GM18526 (cell line): ENCODE results near the gene TNS1.

Experiments used
- POLR2A ChIP-seq: IDR thresholded peaks from 3 replicates; pipeline ENCODE4 v1.6.1; 2011; ENCODE audit not compliant: insufficient read length; ENCODE audit errors: extremely low read depth

TNS1 gene

GRCh38 chr2:217918308-217919024 lies 84.3 kb downstream of the TNS1 start:
- TF ChIP-seq POLR2A = no peak

GRCh38 chr2:217916504-217917254 lies 86.1 kb downstream of the TNS1 start:
- TF ChIP-seq POLR2A = no peak

DNA sequence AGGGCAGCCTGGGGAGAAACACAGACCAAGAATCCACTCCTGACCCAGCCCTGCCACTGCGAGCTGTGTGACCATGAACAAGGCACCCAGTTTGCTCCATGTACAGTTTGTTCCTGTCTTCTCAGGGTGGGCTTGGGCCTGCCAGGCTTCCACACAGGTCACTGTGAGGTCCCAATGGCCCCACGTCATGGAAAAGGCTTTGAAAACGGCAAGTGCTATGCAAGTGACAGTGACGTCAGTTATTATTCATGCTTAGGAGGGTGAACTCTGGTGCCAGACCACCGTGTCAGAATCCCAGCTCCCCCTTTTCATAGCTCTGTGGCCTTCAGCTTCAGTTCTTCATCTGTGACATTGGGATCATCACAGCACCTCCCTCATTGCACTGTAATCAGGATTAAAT lies 87.1 kb downstream of the TNS1 start:
- no peak for TF ChIP-seq POLR2A

DNA sequence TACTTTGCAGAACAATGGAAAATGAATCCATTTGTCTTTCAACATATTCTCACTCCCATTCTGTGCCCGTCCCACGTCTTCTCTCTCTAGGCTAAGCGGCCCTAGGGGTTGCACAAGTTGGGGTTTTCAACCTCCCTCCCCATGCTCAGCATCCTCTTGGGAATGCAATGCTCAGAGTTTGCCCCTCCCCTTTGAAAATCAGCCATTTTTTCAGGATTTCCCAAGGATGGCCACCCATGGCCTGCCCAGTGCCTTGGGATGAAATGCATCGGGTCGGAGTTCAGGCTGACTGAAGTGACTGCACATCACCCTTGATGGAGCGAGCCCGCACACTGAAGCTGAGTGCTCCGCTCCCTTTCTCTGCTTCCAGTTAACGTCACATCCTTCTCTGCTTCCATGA lies 87.9 kb downstream of the TNS1 start:
- no peak for TF ChIP-seq POLR2A

GRCh38 chr2:217914078-217914477 lies 88.7 kb downstream of the TNS1 start:
- TF ChIP-seq POLR2A = no peak

GRCh38 chr2:217913436-217913835 lies 89.4 kb downstream of the TNS1 start:
- no peak for TF ChIP-seq POLR2A

DNA sequence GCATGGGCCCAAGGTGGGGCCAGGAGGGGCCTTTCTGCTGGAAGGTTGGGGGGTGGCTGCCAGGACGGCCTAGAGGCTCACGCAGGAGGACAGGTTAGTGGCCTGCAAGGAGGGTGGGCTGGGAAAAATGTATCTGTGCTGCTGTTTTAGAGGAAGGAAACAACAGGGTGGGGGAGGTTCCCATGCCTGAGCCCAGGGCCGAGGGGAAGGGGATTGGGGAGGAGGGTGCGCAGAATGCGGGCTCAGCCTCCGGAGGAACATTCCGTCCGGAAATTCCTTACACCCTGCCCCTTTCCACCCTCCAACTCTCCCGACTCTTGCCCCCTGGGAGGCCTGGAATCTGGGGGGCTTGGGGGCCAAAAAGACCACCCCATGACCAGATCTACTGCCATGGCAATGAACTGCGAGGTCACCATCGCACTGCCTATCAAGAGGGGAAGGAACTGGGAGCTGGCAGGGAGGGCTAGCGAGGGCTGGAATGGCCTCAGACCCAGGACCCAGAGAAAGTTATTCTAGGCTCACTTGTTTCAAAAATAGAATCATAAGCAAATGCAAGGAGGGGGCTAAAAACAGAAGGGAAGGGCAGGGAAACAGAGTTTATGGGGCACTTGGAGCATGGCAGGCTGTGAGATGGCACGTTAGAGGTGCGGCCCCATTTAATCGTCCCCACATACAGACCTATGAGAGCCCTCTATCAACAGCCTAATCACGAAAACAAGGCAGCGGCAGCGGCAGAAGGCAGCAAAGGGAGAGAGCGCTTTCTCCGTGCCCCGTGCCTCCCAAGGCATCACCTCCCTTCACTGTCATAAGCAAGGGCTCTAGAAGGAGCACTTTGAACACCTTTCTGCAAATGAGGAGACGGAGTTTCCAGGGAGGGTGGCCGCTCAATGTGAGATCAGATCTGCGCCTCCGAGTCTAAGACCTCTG lies 90.4 kb downstream of the TNS1 start:
- no peak for TF ChIP-seq POLR2A

GRCh38 chr2:217911283-217912097 lies 91.3 kb downstream of the TNS1 start:
- TF ChIP-seq POLR2A = no peak

- no peak for TF ChIP-seq POLR2A
Measured at GRCh38 chr2:217910875-217911212, 92.0 kb downstream of the TNS1 start.

DNA sequence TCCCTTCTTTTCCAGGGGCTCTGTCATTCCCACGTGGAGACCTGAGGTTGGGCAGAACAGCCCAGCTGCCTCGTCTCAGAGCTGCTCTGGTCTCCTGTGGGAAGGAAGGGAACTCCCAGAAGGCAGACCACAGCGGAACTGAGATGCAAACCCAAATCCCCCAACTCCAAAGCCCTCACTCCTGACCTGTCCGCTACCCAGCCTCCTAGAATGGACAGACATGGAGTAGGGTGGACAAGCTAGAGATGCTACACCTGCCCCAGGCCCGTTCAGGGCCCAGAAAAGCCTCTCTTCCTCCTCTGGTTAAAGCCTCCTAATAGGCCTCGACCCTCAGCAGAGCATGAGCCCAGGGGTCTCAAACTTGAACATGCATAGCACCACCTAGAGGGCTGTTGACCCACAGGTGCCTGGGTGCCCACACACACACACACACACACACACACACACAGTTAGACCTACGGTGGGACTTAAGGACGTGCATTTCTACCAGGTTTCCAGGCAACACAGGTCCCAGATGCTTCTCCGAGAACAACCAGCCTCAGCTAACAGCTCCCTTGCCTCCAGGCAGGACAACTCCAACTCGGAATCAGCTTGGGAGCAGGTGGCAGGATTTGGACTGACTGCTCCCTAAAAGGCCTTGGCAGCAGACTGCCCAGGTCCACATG lies 93.5 kb downstream of the TNS1 start:
- TF ChIP-seq POLR2A = no peak

DNA sequence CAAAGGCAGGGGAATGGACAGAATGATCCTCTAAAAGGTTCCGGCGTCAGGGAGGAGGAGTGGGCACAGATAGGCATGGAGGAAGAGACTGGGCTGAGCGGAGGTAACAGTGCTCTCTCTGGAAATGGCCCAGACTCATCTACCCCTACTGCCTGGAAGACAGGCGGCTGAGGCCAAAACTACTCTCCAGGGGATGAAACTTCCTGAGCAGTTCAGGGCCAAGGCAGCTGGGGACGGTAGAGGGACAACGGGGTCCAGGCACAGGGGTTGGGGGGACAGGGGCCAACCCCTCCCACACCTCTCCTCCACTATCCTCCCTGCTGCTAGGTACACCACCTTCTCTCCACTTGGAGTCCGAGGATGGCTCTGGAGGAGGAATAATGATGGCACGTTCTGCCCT lies 94.3 kb downstream of the TNS1 start:
- TF ChIP-seq POLR2A = no peak

DNA sequence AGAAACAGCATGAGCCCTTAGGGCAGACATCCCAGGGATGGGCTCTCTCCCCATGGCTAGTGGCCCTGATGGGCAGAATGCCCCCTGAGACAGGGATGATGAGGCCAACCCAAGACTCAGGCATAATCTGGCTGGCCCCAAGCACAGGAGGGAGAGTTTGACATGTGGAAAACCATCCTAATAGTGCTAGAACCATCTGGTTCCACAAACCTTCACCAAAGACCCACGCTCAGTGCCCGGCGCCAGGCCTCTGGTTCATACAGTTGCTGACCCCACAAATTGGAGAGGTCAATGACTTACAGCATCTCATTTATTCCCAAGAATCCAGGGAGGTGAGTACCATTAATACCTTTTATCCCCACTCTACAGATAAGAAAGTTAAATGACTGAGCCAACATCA lies 95.5 kb downstream of the TNS1 start:
- no peak for TF ChIP-seq POLR2A

DNA sequence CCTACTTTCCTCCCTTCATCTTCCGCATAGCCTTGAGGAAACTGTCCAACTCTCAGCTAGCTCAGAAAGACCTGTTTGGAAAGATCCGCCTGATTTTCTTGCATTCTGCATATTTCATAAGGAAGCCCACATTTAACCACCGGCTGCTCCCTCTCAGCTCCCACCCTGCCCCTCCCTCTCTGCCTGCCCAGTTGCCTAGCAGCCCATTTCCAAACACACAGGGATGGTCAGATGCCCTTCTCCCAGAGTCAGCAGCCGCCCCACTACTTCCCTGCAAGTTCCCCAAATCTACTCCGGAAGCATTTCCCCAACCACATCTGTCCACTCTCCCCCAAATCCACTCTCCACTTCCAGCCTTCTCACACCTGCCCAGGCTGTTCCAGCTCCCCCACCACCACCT lies 96.0 kb downstream of the TNS1 start:
- TF ChIP-seq POLR2A = no peak

DNA sequence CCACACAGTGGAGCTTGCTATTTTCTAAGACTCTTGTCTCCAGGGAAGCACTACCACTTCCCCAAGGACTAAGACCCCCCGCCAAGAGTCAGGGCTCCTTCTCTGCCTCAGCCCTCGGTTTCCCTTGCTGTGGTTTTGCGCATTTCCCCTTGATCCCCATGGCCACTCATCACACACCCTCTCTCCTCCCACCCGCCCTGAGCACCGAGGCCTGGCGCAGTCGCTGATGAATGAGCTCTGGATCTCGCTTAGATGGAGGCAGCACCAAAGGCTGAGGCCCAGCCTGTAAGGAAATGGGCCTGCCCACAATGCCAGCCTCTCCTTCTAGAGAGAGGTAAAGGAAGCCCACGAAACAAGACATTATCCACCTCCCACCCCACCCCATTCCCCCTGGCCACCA lies 96.9 kb downstream of the TNS1 start:
- no peak for TF ChIP-seq POLR2A
